ENCODE measurements around the gene DEPDC4.

The DEPDC4 gene

DNA sequence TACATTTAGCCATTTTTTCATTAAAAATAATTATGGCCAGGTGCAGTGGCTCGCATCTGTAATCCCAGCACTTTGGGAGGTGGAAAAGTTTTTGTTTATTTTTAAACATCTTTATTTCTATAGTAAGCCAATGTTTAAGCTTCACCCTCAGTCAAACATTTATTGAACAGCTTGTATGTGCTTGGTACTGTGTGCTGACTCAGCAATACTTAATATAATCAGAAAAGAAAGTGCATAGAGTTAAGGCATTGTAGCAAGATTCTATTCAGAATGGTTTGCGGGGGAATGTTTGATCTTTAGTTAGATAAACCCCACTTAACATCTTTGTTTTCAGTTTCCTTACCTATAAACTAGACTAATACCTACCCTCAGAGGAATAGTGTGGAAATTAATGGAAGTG lies 55.2 kb downstream of the DEPDC4 start:
- no peak for DNase-seq

DNA sequence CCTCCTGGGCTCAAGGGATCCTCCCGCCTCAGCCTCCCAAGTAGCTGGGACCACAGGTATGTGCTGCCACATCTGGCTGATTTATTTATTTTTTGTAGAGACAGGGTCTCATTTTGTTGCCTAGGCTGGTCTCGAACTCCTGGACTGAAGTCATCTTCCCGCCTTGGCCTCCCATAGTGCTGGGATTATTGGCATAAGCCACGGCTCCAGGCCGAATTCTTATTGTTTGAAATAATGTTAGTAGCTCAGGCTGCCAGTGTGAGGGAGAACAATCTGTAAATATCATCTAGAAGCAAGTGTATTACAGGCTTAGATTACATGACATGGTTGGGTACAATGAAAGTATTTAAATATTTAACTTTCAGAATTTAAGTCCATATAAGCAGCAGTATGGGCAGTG lies 58.0 kb downstream of the DEPDC4 start:
- no peak for DNase-seq

DNA sequence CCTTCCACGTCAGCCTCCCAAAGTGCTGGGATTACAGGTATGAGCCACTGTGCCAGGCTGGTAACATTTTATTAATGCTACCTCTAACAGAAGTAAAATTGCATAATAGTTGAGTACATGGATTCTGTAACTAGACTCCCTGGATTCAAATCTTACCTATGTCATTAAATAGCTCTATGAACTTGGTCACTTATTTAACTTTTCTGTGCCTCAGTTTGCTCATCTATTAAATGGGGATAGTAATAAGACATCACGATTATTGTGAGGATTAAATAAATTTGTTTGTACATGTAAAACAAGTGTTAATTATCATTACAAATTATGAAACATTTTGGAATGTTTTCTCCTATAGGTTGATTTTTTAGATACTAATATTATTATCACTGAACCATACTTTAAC lies 59.6 kb downstream of the DEPDC4 start:
- DNase-seq, result no peak

DNA sequence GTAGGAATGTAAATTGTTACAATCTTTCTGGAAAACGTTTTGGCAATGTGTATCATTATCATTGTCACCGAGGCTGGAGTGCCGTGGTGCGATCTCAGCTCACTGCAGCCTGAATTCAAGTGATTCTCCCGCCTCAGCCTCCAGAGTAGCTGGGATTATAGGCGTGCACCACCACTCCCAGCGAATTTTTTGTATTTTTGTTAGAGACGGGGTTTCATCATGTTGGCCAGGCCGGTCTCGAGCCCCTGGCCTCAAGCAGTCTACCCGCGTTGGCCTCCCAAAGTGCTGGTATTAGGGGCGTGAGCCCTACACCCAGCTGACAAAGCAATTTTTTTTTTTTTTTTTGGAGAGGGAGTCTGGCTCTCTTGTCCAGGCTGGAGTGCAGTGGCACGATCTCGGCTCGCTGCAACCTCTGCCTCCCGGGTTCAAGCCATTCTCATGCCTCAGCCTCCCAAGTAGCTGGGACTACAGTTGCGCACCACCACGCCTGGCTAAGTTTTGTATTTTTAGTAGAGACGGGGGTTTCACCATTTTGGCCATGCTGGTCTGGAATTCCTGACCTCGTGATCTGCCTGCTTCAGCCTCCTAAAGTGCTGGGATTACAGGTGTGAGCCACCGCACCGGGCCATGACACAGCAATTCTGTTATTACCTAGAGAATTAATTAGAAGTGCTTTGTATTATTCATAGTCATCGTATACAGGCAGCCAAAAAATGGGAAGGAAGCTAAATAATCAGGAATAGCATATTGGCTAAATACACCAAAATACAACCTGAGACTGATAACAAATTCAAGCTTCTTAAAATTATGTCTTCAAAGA lies 65.1 kb downstream of the DEPDC4 start:
- no peak for DNase-seq

DNA sequence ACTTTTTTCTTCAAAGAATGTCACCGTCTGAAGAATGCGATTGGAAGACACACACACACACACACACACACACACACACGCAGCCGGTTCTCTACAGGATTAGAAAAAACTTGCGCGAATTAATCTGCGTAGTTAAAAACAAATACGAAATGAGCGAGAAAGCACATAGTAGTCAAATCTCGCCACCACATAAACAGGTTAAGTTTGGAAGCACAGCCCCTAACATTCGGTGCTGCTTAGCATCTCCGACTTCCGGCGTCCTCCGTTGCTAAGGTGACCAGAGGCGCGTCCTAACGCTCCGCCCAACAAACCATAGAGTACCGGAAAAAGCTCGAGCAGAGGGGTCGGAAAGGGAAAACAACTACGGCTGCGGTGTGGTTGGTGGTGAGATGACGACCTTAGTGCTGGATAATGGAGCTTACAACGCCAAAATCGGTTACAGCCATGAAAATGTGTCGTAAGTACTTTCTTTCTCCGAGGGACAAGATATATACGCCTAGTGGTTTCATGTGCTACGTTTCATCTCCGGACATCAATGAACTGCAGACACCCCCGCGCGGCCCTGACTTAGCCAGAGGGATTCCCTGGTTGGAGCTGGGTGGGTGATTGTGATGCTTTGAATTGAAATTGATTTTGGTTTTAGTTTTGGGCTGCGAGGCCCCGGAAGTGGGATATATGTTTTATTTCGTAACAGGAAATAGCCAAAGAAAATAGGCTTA lies 66.3 kb downstream of the DEPDC4 start, which contains the start of gene ACTR6:
Gene ACTR6, plus strand, starts transcription at position 353 of the 719 bp plus-strand sequence. Its CDS starts 37 bp downstream, at position 390.
- peak; percentile 92 to 96 for DNase-seq

DNA sequence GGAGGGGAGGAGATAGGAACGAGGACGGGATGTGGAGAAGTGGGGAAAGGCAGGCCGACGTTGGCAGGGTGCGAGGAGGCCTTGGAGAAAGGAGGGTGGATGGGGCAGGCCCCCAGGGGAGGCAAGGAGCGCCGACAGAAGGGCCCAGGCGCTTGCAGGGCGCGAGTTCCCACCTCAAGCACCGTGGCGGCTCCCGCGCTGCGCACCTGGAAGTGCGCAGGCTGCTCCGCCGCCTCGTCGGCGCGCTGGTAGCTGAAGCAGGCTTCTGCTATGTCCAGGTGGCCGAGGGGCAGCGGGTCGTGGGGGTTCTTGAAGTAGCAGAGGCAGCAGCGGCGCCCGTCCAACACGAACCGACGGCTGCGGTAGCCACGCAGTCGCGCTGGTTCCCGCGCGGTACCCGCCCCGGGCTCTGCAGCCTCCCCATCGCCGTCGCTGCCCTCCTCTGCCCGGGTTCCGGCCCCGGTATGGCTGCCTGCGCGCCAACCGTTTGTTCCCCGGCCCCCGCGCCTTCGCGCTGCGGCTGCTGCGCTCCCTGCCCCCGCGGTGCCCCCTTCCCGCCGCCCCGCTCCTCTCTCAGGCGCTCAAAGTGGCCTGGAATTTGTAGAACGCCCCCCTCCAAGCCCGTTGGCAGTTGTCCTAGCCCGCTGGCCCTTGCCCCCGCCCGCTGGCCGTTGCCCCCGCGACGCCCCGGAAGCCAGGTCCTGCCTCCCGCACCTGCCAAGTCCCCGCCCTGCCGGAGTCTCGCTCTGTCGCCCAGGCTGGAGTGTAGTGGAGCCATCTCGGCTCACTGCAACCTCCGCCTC lies 67.3 kb downstream of the DEPDC4 start:
- DNase-seq, result peak; percentile 64 to 67

DNA sequence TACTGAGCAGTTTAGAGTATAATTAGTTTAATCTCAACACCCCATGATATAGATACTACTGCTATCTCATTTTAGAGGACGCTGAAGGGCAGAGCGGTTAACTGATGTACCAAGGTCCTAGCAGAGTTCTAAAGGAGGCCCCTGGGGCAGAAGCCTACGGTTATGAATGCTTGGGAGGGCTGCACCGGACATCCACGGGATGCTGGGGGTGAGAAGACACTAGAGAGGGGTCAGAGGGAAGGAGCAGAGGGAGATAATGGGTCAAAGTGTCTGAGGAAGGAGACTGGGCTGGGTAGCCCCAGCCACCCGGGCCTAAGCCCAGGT lies 67.9 kb downstream of the DEPDC4 start:
- no peak for DNase-seq

DNA sequence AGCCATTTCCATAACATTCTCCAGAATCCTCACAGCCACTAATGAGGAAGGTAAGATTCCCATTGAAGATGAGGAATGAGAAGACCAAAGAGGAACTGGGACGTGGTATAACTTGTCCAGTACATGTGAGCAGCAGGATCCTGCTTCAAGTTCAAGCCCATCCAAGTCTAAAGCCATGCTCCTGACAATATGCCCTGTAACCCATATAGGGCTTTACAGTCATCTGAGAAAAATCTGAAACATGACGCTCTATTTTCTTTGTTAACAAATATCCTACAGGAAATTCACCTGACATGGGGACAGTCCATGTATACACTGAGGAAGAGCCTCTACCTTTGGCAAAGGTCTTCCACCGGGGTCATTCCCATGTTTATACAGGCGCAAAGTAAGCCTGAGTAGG lies 69.4 kb downstream of the DEPDC4 start:
- no peak for DNase-seq

DNA sequence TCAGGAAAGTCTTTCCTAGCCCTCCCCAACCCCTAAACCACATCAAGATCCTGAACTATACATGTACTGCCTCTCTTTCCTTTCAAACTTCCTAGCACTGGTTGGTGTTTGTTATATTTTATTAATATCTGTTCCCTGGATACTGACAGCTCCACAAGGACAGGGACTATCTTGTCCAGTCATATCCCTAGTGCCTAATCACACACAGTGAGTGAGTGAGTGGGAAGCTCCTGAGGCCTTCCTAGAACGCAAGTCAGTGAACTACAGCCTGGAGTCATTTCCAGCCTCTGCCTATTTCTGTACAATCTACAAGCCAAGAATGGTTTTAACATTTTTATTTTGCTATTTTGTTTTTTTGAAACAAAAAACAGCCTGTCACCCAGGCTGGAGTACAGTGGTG lies 73.8 kb downstream of the DEPDC4 start:
- no peak for DNase-seq

Measured in stimulated activated CD4-positive, alpha-beta T cell treated with anti-CD3 and anti-CD28 coated beads, Interleukin-4, amount 100 ng/mL, for 4 hours (primary cell).